ENCODE measurements around the gene FRK.
"Not testable (repeated sequence)": the region's sequence is repeated elsewhere in the genome, so short reads cannot be mapped to it uniquely, and the experiment has no call there.

Gene FRK

DNA sequence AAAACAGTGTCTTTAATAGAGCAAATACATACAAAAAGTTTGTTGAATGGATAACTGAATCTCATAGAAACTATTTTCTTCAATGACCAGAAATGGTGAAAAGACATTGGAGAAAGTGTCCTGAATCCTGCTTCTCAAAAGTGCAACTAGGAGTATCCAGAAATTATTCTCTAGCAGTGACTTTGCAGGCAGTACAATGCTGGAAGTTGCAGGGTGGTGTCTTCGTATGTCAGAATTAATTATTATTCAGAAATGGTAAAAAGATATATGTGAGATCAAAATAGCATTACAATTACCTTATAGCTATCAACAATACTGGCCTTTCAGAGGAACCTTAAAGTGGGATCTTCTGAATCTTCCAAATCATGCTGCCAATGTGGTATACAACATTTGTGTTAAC, 10.0 kb downstream of the FRK start:
- Histone ChIP-seq H3K4me1 (ENCODE audit: insufficient read depth, low read length) (no peaks in the 10 kb centered on the region), H3K27ac (ENCODE audit: low read depth, low read length) (no peak overlapping the region), H3K36me3 (ENCODE audit: insufficient read depth, low read length) (no peaks in the 10 kb centered on the region), H3K9me3 (ENCODE audit: insufficient read depth, low read depth, low read length) (no peaks in the 10 kb centered on the region), H3K27me3 (ENCODE audit: insufficient read depth, low read length) (no peaks in the 10 kb centered on the region), H3K9ac (ENCODE audit: low read depth, low read length) (no peak overlapping the region), H3K4me3 (ENCODE audit: low read length) (no peak overlapping the region)
- 100% methylated on average over 1 of the region's 1 CpG for WGBS

DNA sequence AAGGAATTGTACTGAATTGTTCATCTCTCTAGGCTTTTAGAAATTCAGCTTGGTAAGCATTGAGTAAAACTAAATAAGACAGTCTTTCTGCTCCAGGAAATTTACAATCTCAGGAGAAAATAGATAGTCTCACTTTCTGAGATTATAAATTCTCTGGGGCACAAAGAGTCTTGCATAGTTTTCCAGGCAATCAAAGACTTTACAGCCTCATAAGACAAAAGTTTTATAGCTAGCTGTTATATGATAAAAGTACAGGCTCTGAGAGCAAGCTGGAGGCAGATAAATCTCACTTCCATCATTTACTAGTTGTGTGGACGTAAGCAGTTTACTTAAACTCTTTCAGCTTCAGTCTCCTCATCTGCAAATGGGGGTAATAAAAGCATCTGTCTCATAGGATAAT, 11.4 kb downstream of the FRK start:
- no CpG with 5 or more reads among the region's 1 CpG for WGBS
- H3K27ac ChIP-seq (ENCODE audit: low read depth, low read length) = no peak overlapping the region
- no peaks in the 10 kb centered on the region for H3K4me1 ChIP-seq (ENCODE audit: insufficient read depth, low read length)

DNA sequence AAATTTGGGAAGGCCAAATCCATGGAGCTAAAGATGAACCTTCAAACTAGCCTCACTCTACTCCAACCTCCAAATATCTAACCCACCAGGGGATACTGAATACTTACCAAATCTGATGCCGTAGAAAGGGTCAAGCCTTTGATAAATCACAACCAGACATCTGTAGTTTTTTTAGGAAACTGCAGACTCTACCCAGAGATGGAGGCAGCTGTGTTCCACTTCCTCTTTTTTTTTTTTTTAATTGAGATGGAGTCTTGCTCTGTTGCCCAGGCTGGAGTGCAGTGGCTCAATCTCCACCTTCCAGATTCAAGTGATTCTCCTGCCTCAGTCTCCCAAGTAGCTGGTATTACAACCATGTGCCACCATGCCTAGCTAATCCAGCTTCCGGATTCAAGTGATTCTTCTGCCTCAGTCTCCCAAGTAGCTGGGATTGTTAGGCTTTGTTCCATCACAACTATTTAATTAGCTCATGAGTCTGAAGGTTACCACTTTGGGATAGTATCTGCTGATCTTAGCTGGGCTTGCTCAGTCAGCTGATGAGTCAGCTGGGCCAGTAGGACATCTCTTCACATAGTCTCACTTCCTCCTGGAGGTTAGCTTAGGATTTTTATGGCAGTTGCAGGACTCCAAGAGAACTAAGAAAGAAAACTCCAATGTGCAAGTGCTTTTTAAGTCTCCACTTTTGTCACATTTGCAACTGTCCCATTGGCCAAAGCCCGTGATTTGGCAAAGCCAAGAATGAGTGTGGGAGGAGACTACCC, 13.3 kb downstream of the FRK start:
- H3K27ac ChIP-seq (ENCODE audit: low read depth, low read length) = no peak overlapping the region
- 97% methylated on average over 3 of the region's 3 CpGs for WGBS

More for the DNA sequence above, 11.4 kb downstream of the FRK start:
- no peaks in the 10 kb centered on the region for H3K9me3 ChIP-seq (ENCODE audit: insufficient read depth, low read depth, low read length)
- H3K27me3 ChIP-seq (ENCODE audit: insufficient read depth, low read length) = no peaks in the 10 kb centered on the region
- H3K9ac ChIP-seq (ENCODE audit: low read depth, low read length) = no peak overlapping the region
- H3K4me3 ChIP-seq (ENCODE audit: low read length) = no peak overlapping the region
- no peaks in the 10 kb centered on the region for H3K36me3 ChIP-seq (ENCODE audit: insufficient read depth, low read length)

DNA sequence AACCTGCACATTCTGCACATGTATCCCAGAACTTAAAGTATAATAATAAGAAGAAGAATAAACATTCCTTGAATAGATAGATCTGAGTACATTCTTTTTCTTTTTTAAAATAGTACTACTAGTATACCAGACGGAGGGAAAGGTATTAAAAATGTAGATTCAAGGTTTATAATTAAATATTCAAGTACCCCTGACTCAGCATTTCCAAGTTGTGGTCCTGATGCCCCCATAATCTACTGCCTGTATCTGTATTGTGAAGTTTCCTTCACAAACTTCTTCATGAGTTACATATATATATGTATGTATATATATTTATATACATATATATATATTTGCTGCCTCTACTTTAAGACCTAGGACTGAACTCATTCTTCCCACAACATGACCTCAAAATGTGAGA, 14.0 kb downstream of the FRK start:
- Histone ChIP-seq H3K9ac (ENCODE audit: low read depth, low read length) (no peak overlapping the region), H3K4me1 (ENCODE audit: insufficient read depth, low read length) (no peaks in the 10 kb centered on the region), H3K4me3 (ENCODE audit: low read length) (no peak overlapping the region), H3K27me3 (ENCODE audit: insufficient read depth, low read length) (no peaks in the 10 kb centered on the region), H3K9me3 (ENCODE audit: insufficient read depth, low read depth, low read length) (no peaks in the 10 kb centered on the region), H3K36me3 (ENCODE audit: insufficient read depth, low read length) (no peaks in the 10 kb centered on the region), H3K27ac (ENCODE audit: low read depth, low read length) (no peak overlapping the region)
- no CpG with 5 or more reads among the region's 1 CpG for WGBS

More for the DNA sequence above, 13.3 kb downstream of the FRK start:
- no peaks in the 10 kb centered on the region for H3K36me3 ChIP-seq (ENCODE audit: insufficient read depth, low read length)
- H3K4me3 ChIP-seq (ENCODE audit: low read length) = no peak overlapping the region
- H3K9ac ChIP-seq (ENCODE audit: low read depth, low read length) = no peak overlapping the region
- no peaks in the 10 kb centered on the region for H3K4me1 ChIP-seq (ENCODE audit: insufficient read depth, low read length)
- no peaks in the 10 kb centered on the region for H3K27me3 ChIP-seq (ENCODE audit: insufficient read depth, low read length)
- H3K9me3 ChIP-seq (ENCODE audit: insufficient read depth, low read depth, low read length) = no peaks in the 10 kb centered on the region

DNA sequence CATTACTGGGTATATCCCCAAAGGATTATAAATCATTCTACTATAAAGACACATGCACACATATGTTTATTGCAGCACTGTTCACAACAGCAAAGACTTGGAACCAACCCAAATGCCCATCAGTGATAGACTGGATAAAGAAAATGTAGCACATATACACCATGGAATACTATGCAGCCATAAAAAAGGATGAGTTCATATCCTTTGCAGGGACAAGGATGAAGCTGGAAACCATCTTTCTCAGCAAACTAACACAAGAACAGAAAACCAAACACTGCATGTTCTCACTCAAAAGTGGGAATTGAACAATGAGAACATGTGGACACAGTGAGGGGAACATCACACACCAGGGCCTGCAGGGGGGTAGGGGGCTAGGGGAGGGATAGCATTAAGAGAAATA, 14.4 kb downstream of the FRK start:
- not testable (repeated sequence) for H3K27ac ChIP-seq (ENCODE audit: low read depth, low read length); H3K9me3 ChIP-seq (ENCODE audit: insufficient read depth, low read depth, low read length); H3K9ac ChIP-seq (ENCODE audit: low read depth, low read length); H3K4me3 ChIP-seq (ENCODE audit: low read length); H3K36me3 ChIP-seq (ENCODE audit: insufficient read depth, low read length); H3K4me1 ChIP-seq (ENCODE audit: insufficient read depth, low read length); H3K27me3 ChIP-seq (ENCODE audit: insufficient read depth, low read length)

DNA sequence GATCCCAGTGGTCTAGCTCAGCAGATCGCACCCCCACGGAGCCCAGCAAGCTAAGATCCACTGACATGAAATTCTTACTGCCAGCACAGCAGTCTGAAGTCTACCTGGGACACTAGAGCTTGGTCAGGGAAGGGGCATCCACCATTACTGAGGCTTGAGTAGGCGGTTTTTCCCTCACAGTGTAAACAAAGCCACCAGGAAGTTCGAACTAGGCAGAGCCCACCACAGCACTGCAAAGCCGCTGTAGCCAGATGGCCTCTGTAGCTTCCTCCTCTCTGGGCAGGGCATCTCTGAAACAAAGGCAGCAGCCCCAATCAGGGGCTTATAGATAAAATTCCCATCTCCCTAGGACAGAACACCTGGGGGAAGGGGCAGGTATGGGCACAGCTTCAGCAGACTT, 18.8 kb downstream of the FRK start:
- Histone ChIP-seq H3K36me3 (ENCODE audit: insufficient read depth, low read length) (no peaks in the 10 kb centered on the region), H3K27me3 (ENCODE audit: insufficient read depth, low read length) (no peaks in the 10 kb centered on the region), H3K4me3 (ENCODE audit: low read length) (no peak overlapping the region), H3K4me1 (ENCODE audit: insufficient read depth, low read length) (no peaks in the 10 kb centered on the region), H3K27ac (ENCODE audit: low read depth, low read length) (no peak overlapping the region), H3K9me3 (ENCODE audit: insufficient read depth, low read depth, low read length) (no peaks in the 10 kb centered on the region), H3K9ac (ENCODE audit: low read depth, low read length) (no peak overlapping the region)
- WGBS = 89% methylated on average over 5 of the region's 5 CpGs

DNA sequence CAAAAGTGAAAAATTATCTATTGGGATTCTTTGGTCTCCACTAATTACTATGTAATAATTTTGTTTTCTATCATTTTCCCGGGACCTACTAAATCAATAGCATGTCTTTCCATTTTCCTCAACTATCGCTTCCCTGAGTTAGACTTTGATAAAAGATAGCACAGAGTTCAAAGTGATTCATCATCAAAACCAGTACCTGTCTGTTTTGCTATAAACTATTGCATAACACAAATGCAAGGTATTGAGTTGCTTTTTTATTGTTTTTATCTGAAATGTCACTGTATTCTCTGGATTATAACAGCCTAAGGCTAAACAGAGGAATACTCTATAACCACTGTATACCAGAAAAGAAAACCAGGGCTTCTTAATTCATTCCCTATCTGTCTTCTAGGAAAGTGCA, 19.7 kb downstream of the FRK start:
- Histone ChIP-seq H3K36me3 (ENCODE audit: insufficient read depth, low read length) (no peaks in the 10 kb centered on the region), H3K4me3 (ENCODE audit: low read length) (no peak overlapping the region), H3K27me3 (ENCODE audit: insufficient read depth, low read length) (no peaks in the 10 kb centered on the region), H3K4me1 (ENCODE audit: insufficient read depth, low read length) (no peaks in the 10 kb centered on the region), H3K9ac (ENCODE audit: low read depth, low read length) (no peak overlapping the region), H3K27ac (ENCODE audit: low read depth, low read length) (no peak overlapping the region), H3K9me3 (ENCODE audit: insufficient read depth, low read depth, low read length) (no peaks in the 10 kb centered on the region)
- 93% methylated on average over 2 of the region's 2 CpGs for WGBS

DNA sequence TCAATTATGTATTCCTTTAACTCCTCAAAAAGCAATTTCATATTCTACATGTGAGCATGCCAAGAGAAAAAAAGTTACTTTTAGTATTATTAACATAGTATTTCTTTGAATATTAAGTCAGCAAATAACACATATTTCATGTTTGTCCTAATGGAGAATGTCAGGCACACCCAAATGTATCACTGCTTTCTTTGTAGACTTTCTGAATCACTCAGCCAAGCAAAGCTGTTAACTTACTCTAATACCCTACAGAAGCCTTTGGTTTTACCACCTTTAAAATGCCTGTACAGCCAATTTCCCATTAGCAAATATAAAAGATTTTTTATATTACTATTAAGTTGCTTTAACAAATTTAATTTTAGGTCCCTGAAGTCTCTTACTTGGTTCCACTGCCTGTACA, 23.8 kb downstream of the FRK start:
- no peak overlapping the region for H3K9ac ChIP-seq (ENCODE audit: low read depth, low read length)
- no peaks in the 10 kb centered on the region for H3K27me3 ChIP-seq (ENCODE audit: insufficient read depth, low read length)
- H3K4me1 ChIP-seq (ENCODE audit: insufficient read depth, low read length) = no peaks in the 10 kb centered on the region

DNA sequence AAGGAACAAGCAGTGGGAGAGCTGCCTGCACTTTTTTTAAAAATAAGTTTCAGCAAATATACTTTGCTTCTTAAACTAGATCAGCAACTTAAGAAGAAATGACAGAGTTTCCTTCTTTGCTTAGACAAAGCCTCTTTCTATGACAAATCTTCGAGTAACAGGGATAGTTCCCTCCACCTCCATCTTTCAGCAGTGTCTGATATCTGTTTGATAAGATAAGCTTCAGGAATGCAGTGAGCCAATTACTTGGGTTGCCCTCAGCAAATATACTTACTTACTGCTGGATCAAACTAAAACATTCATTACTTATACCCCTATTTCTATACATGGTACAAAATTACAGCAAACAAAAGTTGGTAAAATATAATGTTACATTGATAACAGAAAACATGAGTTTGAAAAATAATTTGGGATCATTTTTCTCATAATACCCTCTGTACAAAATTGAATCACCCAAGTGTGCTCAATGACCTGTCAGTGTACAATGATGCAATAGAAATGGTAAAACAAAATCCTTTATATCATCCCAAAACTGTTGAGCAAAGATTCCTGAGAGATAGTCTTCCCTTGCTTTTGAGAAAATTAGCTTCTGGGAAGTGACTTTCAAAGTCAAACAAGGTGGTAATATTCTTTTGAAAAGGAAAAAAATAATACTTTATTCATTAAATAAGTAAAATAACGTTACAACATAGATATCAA, 24.5 kb downstream of the FRK start:
- whole genome bisulfite sequencing = 83% methylated on average over 1 of the region's 2 CpGs
- no peaks in the 10 kb centered on the region for H3K36me3 ChIP-seq (ENCODE audit: insufficient read depth, low read length)
- H3K27ac ChIP-seq (ENCODE audit: low read depth, low read length) = no peak overlapping the region
- H3K9me3 ChIP-seq (ENCODE audit: insufficient read depth, low read depth, low read length) = no peaks in the 10 kb centered on the region
- H3K9ac ChIP-seq (ENCODE audit: low read depth, low read length) = no peak overlapping the region
- H3K4me1 ChIP-seq (ENCODE audit: insufficient read depth, low read length) = no peaks in the 10 kb centered on the region
- no peak overlapping the region for H3K4me3 ChIP-seq (ENCODE audit: low read length)
- no peaks in the 10 kb centered on the region for H3K27me3 ChIP-seq (ENCODE audit: insufficient read depth, low read length)

More for the DNA sequence above, 23.8 kb downstream of the FRK start:
- H3K9me3 ChIP-seq (ENCODE audit: insufficient read depth, low read depth, low read length) = no peaks in the 10 kb centered on the region
- H3K27ac ChIP-seq (ENCODE audit: low read depth, low read length) = no peak overlapping the region
- H3K36me3 ChIP-seq (ENCODE audit: insufficient read depth, low read length) = no peaks in the 10 kb centered on the region
- no peak overlapping the region for H3K4me3 ChIP-seq (ENCODE audit: low read length)

DNA sequence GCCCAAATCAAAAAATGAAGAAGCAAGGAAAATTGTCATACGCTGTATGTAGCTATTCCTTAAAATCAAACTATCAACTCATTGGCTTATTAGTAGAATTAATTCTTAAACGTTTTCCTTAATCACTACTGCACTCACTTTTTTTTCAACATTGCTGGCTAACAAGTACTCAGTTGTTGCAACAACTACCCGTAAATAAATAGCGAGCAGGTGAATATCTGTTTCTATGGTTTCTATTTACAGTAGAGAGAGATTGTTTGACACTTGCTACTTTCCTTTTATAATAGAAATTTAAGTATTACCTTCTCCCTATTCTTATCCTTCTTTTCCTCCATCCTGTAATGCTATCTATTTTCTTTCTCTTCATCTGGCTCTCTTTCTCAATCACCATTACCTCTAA, 25.1 kb downstream of the FRK start:
- Histone ChIP-seq H3K4me1 (ENCODE audit: insufficient read depth, low read length) (no peaks in the 10 kb centered on the region), H3K27me3 (ENCODE audit: insufficient read depth, low read length) (no peaks in the 10 kb centered on the region), H3K27ac (ENCODE audit: low read depth, low read length) (no peak overlapping the region), H3K36me3 (ENCODE audit: insufficient read depth, low read length) (no peaks in the 10 kb centered on the region), H3K9ac (ENCODE audit: low read depth, low read length) (no peak overlapping the region), H3K4me3 (ENCODE audit: low read length) (no peak overlapping the region), H3K9me3 (ENCODE audit: insufficient read depth, low read depth, low read length) (no peaks in the 10 kb centered on the region)
- WGBS = 91% methylated on average over 4 of the region's 4 CpGs

DNA sequence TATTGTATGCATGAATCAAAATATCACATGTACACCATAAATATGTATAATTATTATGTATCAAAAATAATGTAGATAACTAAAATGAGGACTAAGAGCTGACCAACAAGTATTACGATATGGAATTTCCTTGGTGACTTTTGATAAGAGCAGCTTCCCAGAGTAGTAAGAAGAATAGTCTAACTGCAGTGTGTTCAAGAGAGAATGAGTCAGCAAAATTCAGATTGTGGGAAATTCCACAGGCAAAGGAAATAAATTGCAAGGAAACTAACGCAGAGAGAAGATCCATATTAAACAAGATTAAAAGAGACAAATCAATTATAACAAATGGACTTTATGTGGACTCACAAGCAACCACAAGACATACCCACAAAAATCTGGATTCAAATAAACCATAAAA, 26.4 kb downstream of the FRK start:
- Histone ChIP-seq H3K4me1 (ENCODE audit: insufficient read depth, low read length) (no peaks in the 10 kb centered on the region), H3K27ac (ENCODE audit: low read depth, low read length) (no peak overlapping the region), H3K9ac (ENCODE audit: low read depth, low read length) (no peak overlapping the region), H3K27me3 (ENCODE audit: insufficient read depth, low read length) (no peaks in the 10 kb centered on the region), H3K36me3 (ENCODE audit: insufficient read depth, low read length) (no peaks in the 10 kb centered on the region), H3K4me3 (ENCODE audit: low read length) (no peak overlapping the region), H3K9me3 (ENCODE audit: insufficient read depth, low read depth, low read length) (no peaks in the 10 kb centered on the region)
- 90% methylated on average over 1 of the region's 2 CpGs for WGBS
